K562 (cell line): Measurements from ENCODE around the gene TMC1. TPM values are rescaled to one million over a fixed set of nuclear protein-coding genes. Genes with fewer than 3 reads are reported as not detected.

Experiments
- GTF2E2 ChIP-seq: fragments of 200-800 bp; sonication (Bioruptor generic); IDR thresholded peaks from 2 replicates; pipeline ENCODE4 v1.6.1; 2016; ENCODE audit warnings: missing genetic modification characterization, missing compliant biosample characterization
- HDGF ChIP-seq: fragments of 450-650 bp; IDR thresholded peaks from 2 replicates; pipeline ENCODE4 v1.6.1; 2016
- POLR3G ChIP-seq: IDR thresholded peaks from 2 replicates; pipeline ENCODE4 v1.6.1; 2011; ENCODE audit not compliant: insufficient read length, insufficient replicate concordance; ENCODE audit errors: extremely low read depth
- PRPF4 ChIP-seq: fragments of 200-400 bp; formaldehyde crosslinking; IDR thresholded peaks from one replicate; pipeline ENCODE4 v1.6.1; 2017; ENCODE audit warnings: low read length, low read depth, mild to moderate bottlenecking; ENCODE audit not compliant: insufficient read depth, poor library complexity, severe bottlenecking
- polyA plus RNA-seq, 8 experiments: library from polyadenylated mRNA; depleted of rRNA in 4 of 8; stranded (reverse) in 5 of 8; unstranded in 3 of 8; fragments of >200 nt; fragmentation: Nextera tagmentation in 2 of 8; fragmentation: Illumina TruSeq in 1 of 8; extraction: Ambion mirVana in 2 of 8; extraction: Trizol in 1 of 8; gene quantifications; 2 replicates each; pipeline versions ENCODE4 v1.2.1 to v1.2.3, GENCODE V29; 2011 to 2014; ENCODE audit warnings: inconsistent platforms in 1 of 8, missing spikeins in 1 of 8
- total RNA-seq, 7 experiments: library from RNA; depleted of rRNA in 6 of 7; stranded (reverse); fragments of >200 nt in 6 of 7; fragmentation: Illumina TruSeq in 2 of 7; extraction: Trizol in 2 of 7; gene quantifications; 2 replicates each; pipeline versions ENCODE4 v1.2.1 to v1.2.3, GENCODE V29; 2011 to 2021; ENCODE audit warnings: low replicate concordance in 1 of 7
- TF ChIP-seq, protein P1 (sequence below), 2 experiments: fragments of 450-650 bp; IDR thresholded peaks; 2 replicates each; pipeline ENCODE4 v1.6.1; 2016; ENCODE audit warnings: mild to moderate bottlenecking in 2 of 2, borderline replicate concordance in 1 of 2, low read depth in 1 of 2, moderate library complexity in 1 of 2
- TF ChIP-seq, protein P2 (sequence below): fragments of 450-650 bp; IDR thresholded peaks from 2 replicates; pipeline ENCODE4 v1.6.1; 2016

TMC1 gene
- total and polyA plus RNA-seq, 9 of the 15 experiments (the other 6 are each of a cell fraction or from before 2014, with no cell fraction given): 0.10 to 0.15 TPM; not detected in 7

DNA sequence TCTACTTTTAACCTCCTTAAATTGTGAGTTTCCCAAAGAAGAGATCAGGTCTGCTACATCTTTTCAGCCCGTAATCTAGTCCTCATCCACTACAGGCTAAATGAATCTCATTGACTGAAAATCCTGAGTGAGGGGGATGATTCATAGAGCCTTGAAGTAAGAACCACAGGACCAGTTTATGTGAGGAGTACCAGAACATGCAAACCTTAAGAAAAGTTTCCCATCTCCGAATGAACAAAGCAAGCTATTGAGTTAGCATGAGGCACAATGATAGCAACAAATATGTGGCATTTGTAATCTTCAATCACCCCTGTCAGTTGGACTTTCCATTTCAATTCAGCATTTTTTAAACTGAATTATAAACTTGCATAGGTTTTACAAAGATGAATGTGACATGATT, 234.4 kb downstream of the TMC1 start (continued):
- TF ChIP-seq, protein P1, sequence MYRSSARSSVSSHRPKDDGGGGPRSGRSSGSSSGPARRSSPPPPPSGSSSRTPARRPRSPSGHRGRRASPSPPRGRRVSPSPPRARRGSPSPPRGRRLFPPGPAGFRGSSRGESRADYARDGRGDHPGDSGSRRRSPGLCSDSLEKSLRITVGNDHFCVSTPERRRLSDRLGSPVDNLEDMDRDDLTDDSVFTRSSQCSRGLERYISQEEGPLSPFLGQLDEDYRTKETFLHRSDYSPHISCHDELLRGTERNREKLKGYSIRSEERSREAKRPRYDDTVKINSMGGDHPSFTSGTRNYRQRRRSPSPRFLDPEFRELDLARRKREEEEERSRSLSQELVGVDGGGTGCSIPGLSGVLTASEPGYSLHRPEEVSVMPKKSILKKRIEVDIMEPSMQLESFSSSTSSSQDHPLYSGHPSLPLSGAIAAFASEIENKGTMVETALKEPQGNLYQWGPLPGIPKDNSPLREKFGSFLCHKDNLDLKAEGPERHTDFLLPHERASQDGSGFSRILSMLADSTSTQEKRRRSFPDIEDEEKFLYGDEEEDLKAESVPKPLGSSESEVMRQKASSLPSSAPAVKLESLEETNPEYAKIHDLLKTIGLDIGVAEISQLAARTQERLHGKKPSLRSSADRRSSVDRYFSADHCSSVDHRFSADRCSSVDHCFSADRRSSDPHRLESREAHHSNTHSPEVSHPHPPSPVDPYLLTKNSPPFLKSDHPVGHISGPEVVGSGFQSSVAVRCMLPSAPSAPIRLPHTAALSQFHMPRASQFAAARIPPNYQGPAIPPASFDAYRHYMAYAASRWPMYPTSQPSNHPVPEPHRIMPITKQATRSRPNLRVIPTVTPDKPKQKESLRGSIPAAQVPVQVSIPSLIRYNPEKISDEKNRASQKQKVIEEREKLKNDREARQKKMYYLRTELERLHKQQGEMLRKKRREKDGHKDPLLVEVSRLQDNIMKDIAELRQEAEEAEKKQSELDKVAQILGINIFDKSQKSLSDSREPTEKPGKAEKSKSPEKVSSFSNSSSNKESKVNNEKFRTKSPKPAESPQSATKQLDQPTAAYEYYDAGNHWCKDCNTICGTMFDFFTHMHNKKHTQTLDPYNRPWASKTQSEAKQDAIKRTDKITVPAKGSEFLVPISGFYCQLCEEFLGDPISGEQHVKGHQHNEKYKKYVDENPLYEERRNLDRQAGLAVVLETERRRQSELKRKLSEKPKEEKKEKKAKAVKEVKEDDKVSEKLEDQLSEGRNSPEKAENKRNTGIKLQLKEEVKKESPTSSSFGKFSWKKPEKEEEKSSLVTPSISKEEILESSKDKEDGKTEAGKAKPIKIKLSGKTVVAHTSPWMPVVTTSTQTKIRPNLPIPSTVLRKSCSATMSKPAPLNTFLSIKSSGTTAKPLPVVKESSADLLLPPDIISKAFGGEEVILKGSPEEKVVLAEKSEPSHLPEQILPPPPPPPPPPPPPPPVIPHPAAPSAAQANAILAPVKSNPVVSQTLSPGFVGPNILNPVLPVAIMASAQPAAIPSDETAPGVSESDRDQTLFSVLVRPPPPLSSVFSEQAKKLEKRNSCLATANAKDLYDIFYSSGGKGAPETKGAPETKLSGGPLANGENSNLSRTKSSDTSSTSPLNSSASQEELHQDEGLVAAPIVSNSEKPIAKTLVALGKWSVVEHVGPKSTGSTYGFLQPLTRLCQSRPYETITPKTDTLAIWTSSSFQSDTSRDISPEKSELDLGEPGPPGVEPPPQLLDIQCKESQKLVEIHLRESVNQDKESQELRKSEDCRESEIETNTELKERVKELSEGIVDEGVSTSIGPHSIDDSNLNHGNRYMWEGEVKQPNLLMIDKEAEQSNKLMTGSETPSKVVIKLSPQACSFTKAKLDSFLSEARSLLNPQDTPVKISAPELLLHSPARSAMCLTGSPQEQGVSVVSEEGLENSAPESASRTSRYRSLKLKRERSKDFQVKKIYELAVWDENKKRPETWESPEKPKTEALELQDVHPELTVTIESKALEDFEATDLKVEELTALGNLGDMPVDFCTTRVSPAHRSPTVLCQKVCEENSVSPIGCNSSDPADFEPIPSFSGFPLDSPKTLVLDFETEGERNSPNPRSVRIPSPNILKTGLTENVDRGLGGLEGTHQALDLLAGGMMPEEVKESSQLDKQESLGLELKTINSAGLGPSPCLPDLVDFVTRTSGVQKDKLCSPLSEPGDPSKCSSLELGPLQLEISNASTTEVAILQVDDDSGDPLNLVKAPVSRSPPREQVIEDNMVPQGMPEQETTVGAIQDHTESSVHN (IDR thresholded peaks at IDR 0.05; ENCODE audit: borderline replicate concordance in 1 of 2, low read depth in 1 of 2): no peak
- TF ChIP-seq POLR3G: no peak
- TF ChIP-seq PRPF4: no peak
- TF ChIP-seq HDGF: no peak
- TF ChIP-seq GTF2E2 (tag): no peak
- TF ChIP-seq, protein P2, sequence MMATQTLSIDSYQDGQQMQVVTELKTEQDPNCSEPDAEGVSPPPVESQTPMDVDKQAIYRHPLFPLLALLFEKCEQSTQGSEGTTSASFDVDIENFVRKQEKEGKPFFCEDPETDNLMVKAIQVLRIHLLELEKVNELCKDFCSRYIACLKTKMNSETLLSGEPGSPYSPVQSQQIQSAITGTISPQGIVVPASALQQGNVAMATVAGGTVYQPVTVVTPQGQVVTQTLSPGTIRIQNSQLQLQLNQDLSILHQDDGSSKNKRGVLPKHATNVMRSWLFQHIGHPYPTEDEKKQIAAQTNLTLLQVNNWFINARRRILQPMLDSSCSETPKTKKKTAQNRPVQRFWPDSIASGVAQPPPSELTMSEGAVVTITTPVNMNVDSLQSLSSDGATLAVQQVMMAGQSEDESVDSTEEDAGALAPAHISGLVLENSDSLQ: no peak
